KOPT-K1 (cell line): ENCODE measurements around the gene HHAT.

ENCODE experiments used
- H3K27ac ChIP-seq: fragments of 200-600 bp; sonication (generic); 2 replicates; pipeline ENCODE4 v1.5.1; 2016; ENCODE audit warnings: antibody characterized with exemption, mild to moderate bottlenecking, low read depth, low read length; ENCODE audit not compliant: poor library complexity, severe bottlenecking
- H3K36me3 ChIP-seq: fragments of 200-600 bp; sonication (generic); 2 replicates; pipeline ENCODE4 v1.5.1; 2017; ENCODE audit warnings: antibody characterized with exemption, mild to moderate bottlenecking, low read length, moderate library complexity; ENCODE audit not compliant: insufficient read depth
- H3K9me3 ChIP-seq: fragments of 200-600 bp; sonication (generic); 2 replicates; pipeline ENCODE4 v1.5.1; 2017; ENCODE audit warnings: antibody characterized with exemption, low read length, mild to moderate bottlenecking; ENCODE audit not compliant: insufficient read depth, poor library complexity, severe bottlenecking

HHAT gene

GRCh38 chr1:210301615-210302000 is 27.1 kb upstream of the HHAT start:
- Histone ChIP-seq H3K9me3 (no peaks in the 10 kb centered on the region), H3K27ac (no peak overlapping the region), H3K36me3 (no peaks in the 10 kb centered on the region)

DNA sequence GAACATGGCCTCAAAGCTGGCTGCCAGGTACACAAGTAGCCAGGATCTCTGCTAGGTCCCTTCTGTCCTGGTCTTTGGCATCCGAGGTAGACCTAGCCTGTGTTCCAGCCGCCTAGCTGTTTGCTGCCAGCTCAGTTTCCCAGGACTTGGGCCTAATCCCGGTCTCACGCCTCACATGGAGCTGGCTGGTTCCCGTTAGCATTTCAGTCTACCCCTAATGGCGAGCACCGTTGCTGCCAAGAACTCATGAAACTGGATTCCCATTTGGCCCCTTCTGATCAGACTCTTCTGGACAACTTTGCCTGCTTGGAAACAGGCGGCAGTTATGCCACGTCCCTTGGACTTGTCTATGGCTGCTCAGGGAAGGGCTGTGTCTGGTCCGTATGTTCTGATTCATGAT is 26.2 kb upstream of the HHAT start:
- no peaks in the 10 kb centered on the region for H3K9me3 ChIP-seq
- H3K36me3 ChIP-seq = no peaks in the 10 kb centered on the region
- no peak overlapping the region for H3K27ac ChIP-seq

DNA sequence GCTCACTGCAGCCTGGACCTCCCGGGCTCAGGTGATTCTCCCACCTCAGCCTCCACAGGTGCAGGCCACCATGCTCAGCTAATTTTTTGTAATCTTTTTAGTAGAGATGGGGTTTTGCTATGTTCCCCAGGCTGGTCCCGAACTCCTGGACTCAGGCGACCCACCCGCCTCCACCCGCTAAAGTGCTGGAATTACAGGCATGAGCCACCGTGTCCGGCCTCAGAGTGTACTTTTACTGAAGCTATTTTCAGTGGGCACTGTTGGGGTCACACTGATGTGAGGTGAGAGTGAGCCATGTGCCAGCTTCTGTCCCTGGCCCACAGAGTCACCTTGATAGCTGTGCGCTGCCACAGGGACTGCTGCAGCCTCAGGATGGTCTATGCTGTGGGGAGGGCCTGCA is 25.3 kb upstream of the HHAT start:
- no peaks in the 10 kb centered on the region for H3K36me3 ChIP-seq
- no peak overlapping the region for H3K27ac ChIP-seq
- H3K9me3 ChIP-seq = no peaks in the 10 kb centered on the region

GRCh38 chr1:210310562-210311153 is 18.0 kb upstream of the HHAT start:
- no peaks in the 10 kb centered on the region for H3K36me3 ChIP-seq
- H3K9me3 ChIP-seq = no peaks in the 10 kb centered on the region
- no peak overlapping the region for H3K27ac ChIP-seq

DNA sequence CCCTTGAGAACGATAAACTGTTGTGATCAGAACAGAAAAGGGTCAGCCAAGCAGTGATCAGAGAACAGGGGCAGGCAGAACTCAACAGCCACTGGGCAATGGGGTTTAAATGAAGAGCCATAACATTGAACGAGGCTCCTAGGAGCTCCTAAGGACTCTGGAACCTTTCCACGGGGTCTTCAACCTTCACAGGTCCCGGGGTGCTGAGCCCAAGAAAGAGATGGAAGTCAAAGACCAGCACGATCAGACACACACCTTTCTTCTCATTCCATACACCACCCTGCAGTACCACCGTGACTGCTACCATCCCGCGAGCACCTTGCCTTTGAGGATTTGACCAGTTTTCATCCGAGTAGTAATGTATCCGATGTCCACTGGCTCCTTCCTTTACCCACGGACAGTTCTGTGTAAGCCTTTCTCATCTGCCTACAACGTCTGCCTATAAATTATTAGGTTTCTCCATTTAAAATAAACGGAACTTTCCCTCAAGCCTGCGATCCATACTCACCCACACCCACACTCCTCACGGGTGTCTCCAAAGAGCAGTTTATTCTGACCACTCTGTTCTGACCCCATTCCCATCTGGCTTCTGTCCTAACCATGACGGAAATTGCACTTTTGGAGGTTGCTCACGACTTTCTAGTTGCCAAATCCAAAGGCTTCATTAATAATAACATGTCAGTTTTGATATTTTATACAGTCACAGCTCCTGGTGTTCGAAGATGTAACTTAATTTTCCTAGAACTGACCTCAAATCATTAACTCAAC is 16.8 kb upstream of the HHAT start:
- H3K36me3 ChIP-seq = no peaks in the 10 kb centered on the region
- no peaks in the 10 kb centered on the region for H3K9me3 ChIP-seq
- H3K27ac ChIP-seq = no peak overlapping the region

- H3K9me3 ChIP-seq = no peaks in the 10 kb centered on the region
- H3K36me3 ChIP-seq = no peaks in the 10 kb centered on the region
- H3K27ac ChIP-seq = no peak overlapping the region
Measured at GRCh38 chr1:210313046-210313595, 15.6 kb upstream of the HHAT start.

DNA sequence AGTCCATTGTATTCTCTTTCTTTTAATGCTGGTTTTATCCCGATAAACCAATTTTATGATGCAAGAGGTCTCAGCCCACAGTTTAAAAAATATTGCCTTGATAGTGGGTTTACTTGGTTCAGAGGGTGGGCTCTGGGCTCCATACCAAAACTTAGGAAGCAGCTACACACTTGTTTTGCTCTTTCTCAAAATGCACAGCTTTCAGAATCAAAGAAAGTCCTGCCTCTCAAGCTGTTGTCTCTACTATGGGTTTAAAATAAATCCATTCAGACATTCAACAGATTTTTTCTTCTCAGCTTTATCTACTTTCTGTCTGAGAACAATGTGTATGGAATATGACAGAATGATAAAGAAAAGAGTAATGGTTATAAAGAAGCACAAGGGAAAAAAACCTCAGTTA is 14.8 kb upstream of the HHAT start:
- no peaks in the 10 kb centered on the region for H3K36me3 ChIP-seq
- H3K9me3 ChIP-seq = no peaks in the 10 kb centered on the region
- no peak overlapping the region for H3K27ac ChIP-seq

- H3K36me3 ChIP-seq = no peaks in the 10 kb centered on the region
- H3K27ac ChIP-seq = no peak overlapping the region
- H3K9me3 ChIP-seq = no peaks in the 10 kb centered on the region
Measured at GRCh38 chr1:210315529-210315928, 13.2 kb upstream of the HHAT start.

- Histone ChIP-seq H3K27ac (no peak overlapping the region), H3K36me3 (no peaks in the 10 kb centered on the region), H3K9me3 (peaks cover 9% of the 10 kb centered on the region)
Measured at GRCh38 chr1:210321131-210321530, 7.6 kb upstream of the HHAT start.

- H3K27ac ChIP-seq = no peak overlapping the region
Measured at GRCh38 chr1:210321552-210321951, 7.2 kb upstream of the HHAT start.

DNA sequence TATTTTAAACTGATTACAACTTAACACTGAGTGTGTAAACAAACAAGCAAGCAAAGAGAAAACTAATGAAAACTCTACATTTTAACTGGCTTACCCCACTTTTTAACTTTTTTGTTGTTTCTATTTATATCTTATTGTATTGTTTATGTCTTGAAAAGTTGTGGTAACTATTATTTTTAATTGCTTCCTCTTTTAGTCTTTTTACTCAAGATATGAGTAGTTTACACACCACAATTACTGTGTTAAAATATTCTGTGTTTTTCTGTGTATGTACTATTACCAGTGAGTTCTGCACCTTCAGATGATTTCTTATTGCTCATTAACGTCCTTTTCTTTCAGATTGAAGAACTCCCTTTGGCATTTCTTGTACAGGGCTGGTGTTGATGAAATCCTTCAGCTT is 4.7 kb upstream of the HHAT start:
- Histone ChIP-seq H3K9me3 (peaks cover 9% of the 10 kb centered on the region), H3K36me3 (no peaks in the 10 kb centered on the region), H3K27ac (no peak overlapping the region)

More at GRCh38 chr1:210321552-210321951, 7.2 kb upstream of the HHAT start:
- Histone ChIP-seq H3K9me3 (peaks cover 9% of the 10 kb centered on the region), H3K36me3 (no peaks in the 10 kb centered on the region)

GRCh38 chr1:210325026-210325670 is 3.6 kb upstream of the HHAT start:
- H3K9me3 ChIP-seq = peaks cover 9% of the 10 kb centered on the region
- no peak overlapping the region for H3K27ac ChIP-seq
- H3K36me3 ChIP-seq = no peaks in the 10 kb centered on the region

DNA sequence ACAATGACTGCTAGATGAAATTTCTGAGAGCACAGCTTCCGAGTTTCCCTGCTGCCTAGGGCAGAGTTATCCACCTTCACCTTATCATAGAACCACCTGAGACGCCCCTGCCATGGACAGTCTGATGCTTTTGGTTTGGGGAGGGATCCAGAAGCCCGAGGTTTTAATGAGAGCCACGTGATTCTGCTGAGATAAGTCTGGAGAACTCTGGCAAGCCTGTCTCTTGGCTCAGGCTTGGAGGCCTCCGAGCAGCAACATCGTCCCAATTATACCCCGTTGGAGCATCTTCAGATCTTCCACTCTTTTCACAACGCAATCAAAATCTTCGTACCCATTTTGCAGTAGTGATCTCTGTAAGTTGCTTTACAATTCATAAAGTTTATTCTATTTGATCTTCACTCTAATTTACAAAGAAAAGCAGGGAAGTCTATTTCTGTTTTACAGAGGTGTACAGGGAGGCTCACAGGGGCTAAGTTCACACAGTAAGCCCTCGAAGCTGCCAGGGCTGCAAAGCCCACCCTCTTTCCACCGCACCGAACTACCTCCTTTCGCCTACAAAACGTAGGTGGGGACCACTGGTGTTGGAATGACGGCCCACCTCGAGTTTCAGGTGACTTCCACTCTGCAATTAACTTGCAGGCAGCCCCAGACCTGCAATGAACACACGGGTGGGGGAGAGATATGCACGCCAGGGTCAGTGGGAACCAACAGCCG is 513 bp upstream of the HHAT start:
- Histone ChIP-seq H3K36me3 (no peaks in the 10 kb centered on the region), H3K27ac (peak overlapping the region; percentile 87), H3K9me3 (peaks cover 9% of the 10 kb centered on the region)

DNA sequence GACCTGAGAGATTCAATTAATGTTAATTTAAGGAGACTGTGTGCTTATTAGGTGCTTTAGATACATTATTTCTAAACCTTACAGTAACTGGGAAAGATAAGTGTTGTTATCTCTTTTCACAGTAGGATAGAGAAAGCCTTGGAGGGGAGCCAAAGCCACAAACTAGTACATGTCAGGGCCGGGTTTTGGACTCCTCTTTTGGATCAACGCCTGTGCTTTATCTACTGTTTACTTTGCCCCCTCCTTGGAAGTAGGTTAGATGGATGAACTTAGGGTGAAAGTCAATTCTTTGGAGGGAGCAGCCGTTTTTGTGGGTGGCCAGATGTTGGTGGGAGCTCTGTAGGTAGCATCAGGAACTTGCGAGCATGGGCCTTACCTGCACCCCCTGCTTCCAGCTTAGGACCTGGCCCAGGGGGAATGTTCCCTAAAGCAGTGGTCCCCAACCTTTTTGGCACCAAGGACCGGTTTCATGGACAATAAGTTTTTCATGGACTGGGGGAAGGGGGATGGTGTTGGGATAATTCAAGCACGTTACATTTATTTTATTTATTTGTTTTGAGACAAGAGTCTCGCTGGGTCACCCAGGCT is 1.7 kb downstream of the HHAT start:
- peaks cover 4% of the 10 kb centered on the region for H3K9me3 ChIP-seq
- H3K27ac ChIP-seq = no peak overlapping the region
- no peaks in the 10 kb centered on the region for H3K36me3 ChIP-seq

DNA sequence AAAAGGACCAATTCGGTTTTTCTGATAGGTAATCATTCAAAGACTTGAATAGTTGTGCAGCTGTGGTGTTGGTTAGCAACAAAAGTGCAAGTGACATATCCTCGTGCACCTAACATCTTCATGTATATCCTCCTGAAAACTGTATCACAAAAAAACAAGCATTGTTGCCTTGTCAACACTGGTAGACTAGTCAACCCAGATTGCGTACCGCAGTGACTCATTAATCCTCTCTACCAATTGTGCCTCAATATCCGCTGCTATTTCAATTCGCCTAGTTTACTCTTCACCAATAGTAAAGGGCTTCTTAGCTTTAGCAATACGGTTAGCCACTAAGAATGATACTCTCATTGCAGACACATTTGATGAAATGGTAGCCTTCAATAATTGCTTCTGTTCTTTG is 3.5 kb downstream of the HHAT start:
- H3K27ac ChIP-seq = no peak overlapping the region
- H3K36me3 ChIP-seq = no peaks in the 10 kb centered on the region
- H3K9me3 ChIP-seq = no peaks in the 10 kb centered on the region
